Bronchial epithelial cell (primary cell): Measurements from ENCODE around the gene OPA1. TPM values are rescaled to one million over a fixed set of nuclear protein-coding genes. Genes with fewer than 3 reads are reported as not detected.

Source experiments
- DNase-seq: peaks from one replicate; pipeline ENCODE4 v3.0.0-alpha.2; 2010; ENCODE audit warnings: low read depth
- FAIRE-seq: peaks from 2 replicates; lab custom pipeline; 2011; peaks lifted over from hg19 to GRCh38; lab: Jason Lieb, UNC
- H3K27me3 ChIP-seq: 2 replicates; pipeline ENCODE4 v1.5.1; 2011; ENCODE audit warnings: low read length; ENCODE audit not compliant: control insufficient read depth, insufficient read depth
- H3K36me3 ChIP-seq: 2 replicates; pipeline ENCODE4 v1.5.1; 2011; ENCODE audit warnings: low read length; ENCODE audit not compliant: control insufficient read depth, insufficient read depth
- H3K4me3 ChIP-seq: 2 replicates; pipeline ENCODE4 v1.5.1; 2011; ENCODE audit warnings: mild to moderate bottlenecking, low read depth, low read length, control low read depth
- CTCF ChIP-seq: IDR thresholded peaks from 2 replicates; pipeline ENCODE4 v1.5.1; 2011; ENCODE audit warnings: mild to moderate bottlenecking, moderate library complexity, low read length, control low read depth, inconsistent platforms; ENCODE audit not compliant: insufficient read depth, severe bottlenecking
- total RNA-seq: library from RNA; depleted of rRNA; stranded (reverse); fragments of >200 nt; gene quantifications from 2 replicates; pipeline ENCODE4 v1.2.1, GENCODE V29; 2014

Gene OPA1
- total RNA-seq, 1 donor from 2014 or later = 79.8 TPM

GRCh38 chr3:193716150-193716549, 123.1 kb downstream of the OPA1 start:
- Histone ChIP-seq H3K36me3 (no peaks in the 10 kb centered on the region), H3K4me3 (no peak overlapping the region), H3K27me3 (no peaks in the 10 kb centered on the region)
- DNase-seq (no peak), FAIRE-seq (no peak)
- no peak for TF ChIP-seq CTCF

- TF ChIP-seq CTCF = no peak
- peak; percentile 36 for FAIRE-seq
- Histone ChIP-seq H3K36me3 (no peaks in the 10 kb centered on the region), H3K27me3 (no peaks in the 10 kb centered on the region), H3K4me3 (no peak overlapping the region)
- no peak for DNase-seq
These were observed 126.7 kb downstream of the OPA1 start for GRCh38 chr3:193719735-193720134.

GRCh38 chr3:193720169-193720568, 127.2 kb downstream of the OPA1 start:
- DNase-seq (no peak), FAIRE-seq (no peak)
- no peak overlapping the region for H3K4me3 ChIP-seq
- TF ChIP-seq CTCF = no peak
- no peaks in the 10 kb centered on the region for H3K36me3 ChIP-seq
- no peaks in the 10 kb centered on the region for H3K27me3 ChIP-seq

GRCh38 chr3:193722566-193722965, 129.6 kb downstream of the OPA1 start:
- no peaks in the 10 kb centered on the region for H3K36me3 ChIP-seq
- no peak for TF ChIP-seq CTCF
- no peaks in the 10 kb centered on the region for H3K27me3 ChIP-seq
- FAIRE-seq = no peak
- no peak overlapping the region for H3K4me3 ChIP-seq
- no peak for DNase-seq

GRCh38 chr3:193727089-193727488, 134.1 kb downstream of the OPA1 start:
- TF ChIP-seq CTCF = no peak
- DNase-seq = no peak
- Histone ChIP-seq H3K27me3 (no peaks in the 10 kb centered on the region), H3K4me3 (no peak overlapping the region), H3K36me3 (no peaks in the 10 kb centered on the region)
- FAIRE-seq = no peak

GRCh38 chr3:193728429-193729087, 135.6 kb downstream of the OPA1 start:
- Histone ChIP-seq H3K4me3 (no peak overlapping the region), H3K36me3 (no peaks in the 10 kb centered on the region), H3K27me3 (no peaks in the 10 kb centered on the region)
- FAIRE-seq = peak; percentile 75
- no peak for TF ChIP-seq CTCF
- DNase-seq = no peak
